ENCODE data around the gene CLIC3. TPM values are rescaled to one million over a fixed set of nuclear protein-coding genes. Genes with fewer than 3 reads are reported as not detected.
"Not testable (repeated sequence)": the region's sequence is repeated elsewhere in the genome, so short reads cannot be mapped to it uniquely, and the experiment has no call there.

The CLIC3 gene
- total RNA-seq, 1 donor from 2014 or later = 0.39 TPM

DNA sequence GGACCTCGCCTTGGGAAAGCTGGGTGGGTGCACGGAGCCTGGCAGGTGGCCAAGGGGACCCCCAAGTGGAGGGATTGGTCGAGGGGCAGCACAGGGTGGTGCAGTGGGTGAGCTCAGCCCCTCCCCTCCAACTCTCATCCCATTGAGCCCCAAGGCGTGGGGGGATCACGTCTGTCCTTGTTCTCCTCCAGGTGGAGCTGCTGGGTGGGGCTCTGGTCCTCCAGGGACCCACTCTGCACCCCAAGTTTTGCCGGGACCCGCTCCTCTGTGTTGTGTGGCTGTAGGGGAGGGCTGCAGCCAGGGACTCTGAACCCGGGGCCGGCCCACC, 39.1 kb upstream of the CLIC3 start:
- Histone ChIP-seq H3K9me3 (ENCODE audit: insufficient read depth, low read depth, low read length) (no peaks in the 10 kb centered on the region), H3K36me3 (ENCODE audit: insufficient read depth, low read length) (no peaks in the 10 kb centered on the region), H3K27ac (ENCODE audit: low read depth, low read length) (no peak overlapping the region), H3K4me3 (ENCODE audit: insufficient read depth, low read depth, low read length) (no peak overlapping the region), H3K9ac (ENCODE audit: low read length) (no peak overlapping the region), H3K79me2 (ENCODE audit: insufficient read depth, low read length) (no peaks in the 10 kb centered on the region), H3K4me1 (ENCODE audit: insufficient read depth, low read length) (no peaks in the 10 kb centered on the region), H3K4me2 (ENCODE audit: low read length) (no peak overlapping the region), H4K20me1 (ENCODE audit: insufficient read depth, low read length) (no peaks in the 10 kb centered on the region), H3K27me3 (ENCODE audit: insufficient read depth, low read length) (no peaks in the 10 kb centered on the region), H2AFZ (ENCODE audit: low read depth, low read length) (no peak overlapping the region)
- Mint-ChIP-seq H3K27ac (ENCODE audit: unreplicated experiment) (no peak overlapping the region), H3K9me3 (ENCODE audit: unreplicated experiment) (no peaks in the 10 kb centered on the region), H3K4me1 (ENCODE audit: low read depth, unreplicated experiment) (no peaks in the 10 kb centered on the region), H3K27me3 (ENCODE audit: low read depth, unreplicated experiment) (peaks cover 3% of the 10 kb centered on the region), H3K36me3 (ENCODE audit: low read depth, unreplicated experiment) (peaks cover 6% of the 10 kb centered on the region), H3K4me3 (ENCODE audit: unreplicated experiment) (no peak overlapping the region)
- no peak for TF ChIP-seq EZH2 (IDR thresholded peaks at IDR 0.05; ENCODE audit: insufficient read depth, low read length)
- no peak for DNase-seq (ENCODE audit: low read depth)
- no peak for FAIRE-seq

DNA sequence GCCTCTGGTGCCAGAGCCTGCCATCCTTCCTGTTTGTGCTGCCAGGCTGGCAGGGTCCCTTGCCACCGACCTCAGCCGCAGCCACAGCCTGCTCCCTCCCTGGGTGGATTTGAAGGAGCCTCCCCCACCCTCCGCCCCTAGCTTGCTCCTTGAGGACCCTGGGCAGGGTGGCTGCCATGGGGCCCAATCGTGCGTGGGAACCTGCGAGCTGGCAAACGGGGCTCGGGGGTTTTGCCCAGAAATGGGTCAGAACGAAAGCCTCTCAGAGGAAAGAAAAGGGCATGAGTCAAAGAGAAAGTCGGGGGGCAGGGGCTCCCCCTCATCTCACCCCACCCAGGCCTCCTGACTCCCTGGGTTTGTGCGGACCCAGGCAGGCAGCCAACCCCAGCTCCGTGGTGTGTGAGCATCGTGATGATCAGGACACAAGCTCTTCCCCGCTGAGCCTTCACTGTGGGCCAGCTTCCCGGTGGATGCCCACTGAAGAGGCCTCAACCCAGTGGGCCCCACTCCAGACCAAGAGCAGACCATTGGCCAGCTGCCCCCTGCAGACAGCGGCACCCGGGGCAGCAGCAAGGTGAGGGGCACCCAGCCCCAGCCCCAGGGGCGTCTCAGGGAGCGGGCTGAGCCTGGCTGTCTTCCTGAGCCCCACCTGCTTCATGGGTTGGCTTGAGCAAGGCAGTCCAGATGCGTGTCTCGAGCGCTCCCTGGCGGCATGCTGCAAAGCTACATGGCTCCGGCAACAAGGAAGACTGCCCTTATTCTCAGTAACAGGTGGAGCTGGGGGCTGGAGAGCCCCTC, 38.5 kb upstream of the CLIC3 start:
- Histone ChIP-seq H3K9me3 (ENCODE audit: insufficient read depth, low read depth, low read length) (no peaks in the 10 kb centered on the region), H2AFZ (ENCODE audit: low read depth, low read length) (no peak overlapping the region), H3K9ac (ENCODE audit: low read length) (no peak overlapping the region), H3K4me1 (ENCODE audit: insufficient read depth, low read length) (no peaks in the 10 kb centered on the region), H3K36me3 (ENCODE audit: insufficient read depth, low read length) (no peaks in the 10 kb centered on the region), H3K27ac (ENCODE audit: low read depth, low read length) (no peak overlapping the region), H3K79me2 (ENCODE audit: insufficient read depth, low read length) (no peaks in the 10 kb centered on the region), H3K4me3 (ENCODE audit: insufficient read depth, low read depth, low read length) (no peak overlapping the region), H3K4me2 (ENCODE audit: low read length) (no peak overlapping the region), H3K27me3 (ENCODE audit: insufficient read depth, low read length) (no peaks in the 10 kb centered on the region), H4K20me1 (ENCODE audit: insufficient read depth, low read length) (peaks cover under 1% of the 10 kb centered on the region)
- Mint-ChIP-seq H3K27me3 (ENCODE audit: low read depth, unreplicated experiment) (peaks cover 3% of the 10 kb centered on the region), H3K4me3 (ENCODE audit: unreplicated experiment) (no peak overlapping the region), H3K4me1 (ENCODE audit: low read depth, unreplicated experiment) (no peaks in the 10 kb centered on the region), H3K9me3 (ENCODE audit: unreplicated experiment) (no peaks in the 10 kb centered on the region), H3K27ac (ENCODE audit: unreplicated experiment) (no peak overlapping the region), H3K36me3 (ENCODE audit: low read depth, unreplicated experiment) (peaks cover 6% of the 10 kb centered on the region)
- FAIRE-seq (peak; percentile 66), DNase-seq (ENCODE audit: low read depth) (peak; percentile 47)
- no peak for TF ChIP-seq EZH2 (IDR thresholded peaks at IDR 0.05; ENCODE audit: insufficient read depth, low read length)
- TF ChIP-seq, protein P1, sequence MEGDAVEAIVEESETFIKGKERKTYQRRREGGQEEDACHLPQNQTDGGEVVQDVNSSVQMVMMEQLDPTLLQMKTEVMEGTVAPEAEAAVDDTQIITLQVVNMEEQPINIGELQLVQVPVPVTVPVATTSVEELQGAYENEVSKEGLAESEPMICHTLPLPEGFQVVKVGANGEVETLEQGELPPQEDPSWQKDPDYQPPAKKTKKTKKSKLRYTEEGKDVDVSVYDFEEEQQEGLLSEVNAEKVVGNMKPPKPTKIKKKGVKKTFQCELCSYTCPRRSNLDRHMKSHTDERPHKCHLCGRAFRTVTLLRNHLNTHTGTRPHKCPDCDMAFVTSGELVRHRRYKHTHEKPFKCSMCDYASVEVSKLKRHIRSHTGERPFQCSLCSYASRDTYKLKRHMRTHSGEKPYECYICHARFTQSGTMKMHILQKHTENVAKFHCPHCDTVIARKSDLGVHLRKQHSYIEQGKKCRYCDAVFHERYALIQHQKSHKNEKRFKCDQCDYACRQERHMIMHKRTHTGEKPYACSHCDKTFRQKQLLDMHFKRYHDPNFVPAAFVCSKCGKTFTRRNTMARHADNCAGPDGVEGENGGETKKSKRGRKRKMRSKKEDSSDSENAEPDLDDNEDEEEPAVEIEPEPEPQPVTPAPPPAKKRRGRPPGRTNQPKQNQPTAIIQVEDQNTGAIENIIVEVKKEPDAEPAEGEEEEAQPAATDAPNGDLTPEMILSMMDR (IDR thresholded peaks at IDR 0.05; ENCODE audit: insufficient read depth, low read depth, low read length) = peak; percentile 70

DNA sequence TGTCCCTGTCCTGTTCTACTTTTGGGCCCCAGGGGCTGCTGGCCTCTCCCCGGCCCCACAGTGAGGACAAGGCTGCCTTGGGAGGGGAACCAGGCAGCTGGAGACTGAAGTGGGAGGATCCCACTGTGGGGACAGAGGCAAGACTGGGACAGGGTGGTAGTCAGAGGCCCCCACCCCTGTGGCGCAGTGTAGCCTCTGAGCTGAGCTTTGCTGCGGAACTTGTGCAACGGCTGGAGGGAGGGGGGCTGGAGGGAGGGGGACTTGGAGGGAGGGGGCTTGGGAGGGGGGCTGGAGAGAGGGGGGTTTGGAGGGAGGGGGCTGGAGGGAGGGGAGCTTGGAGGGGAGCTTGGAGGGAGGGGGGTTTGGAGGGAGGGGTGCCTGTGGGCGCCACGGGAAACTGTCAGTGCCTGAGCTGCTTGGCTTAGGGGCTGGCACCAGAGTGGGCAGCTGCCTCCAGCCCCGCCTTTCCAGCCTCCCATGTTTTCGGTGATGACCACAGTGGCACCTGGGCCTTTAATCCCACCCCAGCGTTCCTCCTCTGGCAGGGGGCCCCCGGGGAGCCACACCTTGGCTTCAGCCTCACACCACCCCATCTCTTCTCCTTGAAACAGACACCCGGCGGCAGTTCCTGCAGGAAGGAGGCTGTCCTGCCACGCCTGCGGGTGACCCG, 37.8 kb upstream of the CLIC3 start:
- Mint-ChIP-seq H3K9me3 (ENCODE audit: unreplicated experiment) (no peaks in the 10 kb centered on the region), H3K4me1 (ENCODE audit: low read depth, unreplicated experiment) (no peaks in the 10 kb centered on the region), H3K36me3 (ENCODE audit: low read depth, unreplicated experiment) (peaks cover 6% of the 10 kb centered on the region), H3K27ac (ENCODE audit: unreplicated experiment) (no peak overlapping the region), H3K27me3 (ENCODE audit: low read depth, unreplicated experiment) (peaks cover 3% of the 10 kb centered on the region), H3K4me3 (ENCODE audit: unreplicated experiment) (no peak overlapping the region)
- Histone ChIP-seq H3K4me2 (ENCODE audit: low read length) (no peak overlapping the region), H3K9ac (ENCODE audit: low read length) (no peak overlapping the region), H3K36me3 (ENCODE audit: insufficient read depth, low read length) (no peaks in the 10 kb centered on the region), H3K4me3 (ENCODE audit: insufficient read depth, low read depth, low read length) (no peak overlapping the region), H3K79me2 (ENCODE audit: insufficient read depth, low read length) (no peaks in the 10 kb centered on the region), H3K27me3 (ENCODE audit: insufficient read depth, low read length) (no peaks in the 10 kb centered on the region), H2AFZ (ENCODE audit: low read depth, low read length) (no peak overlapping the region), H4K20me1 (ENCODE audit: insufficient read depth, low read length) (peaks cover 7% of the 10 kb centered on the region), H3K27ac (ENCODE audit: low read depth, low read length) (no peak overlapping the region), H3K4me1 (ENCODE audit: insufficient read depth, low read length) (peaks cover 2% of the 10 kb centered on the region), H3K9me3 (ENCODE audit: insufficient read depth, low read depth, low read length) (no peaks in the 10 kb centered on the region)
- DNase-seq (ENCODE audit: low read depth) = no peak
- TF ChIP-seq EZH2 (IDR thresholded peaks at IDR 0.05; ENCODE audit: insufficient read depth, low read length) = no peak
- TF ChIP-seq, protein P1 (IDR thresholded peaks at IDR 0.05; ENCODE audit: insufficient read depth, low read depth, low read length) = no peak
- no peak for FAIRE-seq

DNA sequence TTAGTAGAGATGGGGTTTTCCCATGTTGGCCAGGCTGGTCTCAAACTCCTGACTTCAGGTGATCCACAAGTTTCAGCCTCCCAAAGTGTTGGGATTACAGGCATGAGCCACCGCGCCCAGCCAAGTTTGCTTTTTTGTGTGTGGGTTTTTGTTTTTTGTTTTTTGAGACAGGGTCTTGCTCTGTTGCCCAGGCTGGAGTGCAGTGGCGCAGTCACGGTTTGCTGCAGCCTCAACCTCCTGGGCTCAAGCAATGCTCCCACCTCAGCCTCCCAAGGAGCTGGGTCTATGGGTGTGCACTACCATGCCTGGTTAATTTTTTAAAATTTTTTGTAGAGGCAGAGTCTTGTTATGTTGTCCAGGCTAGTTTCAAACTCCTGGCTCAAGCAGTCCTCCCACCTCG, 37.1 kb upstream of the CLIC3 start:
- H3K27ac ChIP-seq (ENCODE audit: low read depth, low read length); H3K27me3 Mint-ChIP-seq (ENCODE audit: low read depth, unreplicated experiment); H3K36me3 Mint-ChIP-seq (ENCODE audit: low read depth, unreplicated experiment); H3K36me3 ChIP-seq (ENCODE audit: insufficient read depth, low read length); H3K9me3 Mint-ChIP-seq (ENCODE audit: unreplicated experiment); H3K79me2 ChIP-seq (ENCODE audit: insufficient read depth, low read length); H2AFZ ChIP-seq (ENCODE audit: low read depth, low read length); FAIRE-seq; H3K9me3 ChIP-seq (ENCODE audit: insufficient read depth, low read depth, low read length); H3K4me3 ChIP-seq (ENCODE audit: insufficient read depth, low read depth, low read length); H3K9ac ChIP-seq (ENCODE audit: low read length); H3K4me3 Mint-ChIP-seq (ENCODE audit: unreplicated experiment); H3K4me1 Mint-ChIP-seq (ENCODE audit: low read depth, unreplicated experiment); H3K4me2 ChIP-seq (ENCODE audit: low read length); H3K4me1 ChIP-seq (ENCODE audit: insufficient read depth, low read length); DNase-seq (ENCODE audit: low read depth); H4K20me1 ChIP-seq (ENCODE audit: insufficient read depth, low read length); H3K27me3 ChIP-seq (ENCODE audit: insufficient read depth, low read length): not testable (repeated sequence)
- H3K27ac Mint-ChIP-seq (ENCODE audit: unreplicated experiment) = peak overlapping the region; percentile 19
